Endothelial cell (in vitro differentiated cells): ENCODE measurements around the gene PLXDC1. TPM values are rescaled to one million over a fixed set of nuclear protein-coding genes. Genes with fewer than 3 reads are reported as not detected.

Experiments
- DNase-seq: peaks from one replicate; pipeline ENCODE4 v3.0.0; 2021; ENCODE audit warnings: low spot score
- H3K27ac Mint-ChIP-seq: one replicate; pipeline ENCODE4 v1.8.0; 2021; ENCODE audit warnings: mixed read lengths, inconsistent platforms; ENCODE audit not compliant: unreplicated experiment
- H3K27me3 Mint-ChIP-seq: one replicate; pipeline ENCODE4 v1.8.0; 2021; ENCODE audit warnings: mild to moderate bottlenecking, moderate library complexity, mixed read lengths, inconsistent platforms; ENCODE audit not compliant: unreplicated experiment
- H3K36me3 Mint-ChIP-seq: one replicate; pipeline ENCODE4 v1.8.0; 2021; ENCODE audit warnings: mild to moderate bottlenecking, low read depth, mixed read lengths, inconsistent platforms; ENCODE audit not compliant: unreplicated experiment
- H3K4me1 Mint-ChIP-seq: one replicate; pipeline ENCODE4 v1.8.0; 2021; ENCODE audit warnings: mild to moderate bottlenecking, mixed read lengths, inconsistent platforms; ENCODE audit not compliant: unreplicated experiment
- H3K4me3 Mint-ChIP-seq: one replicate; pipeline ENCODE4 v1.8.0; 2021; ENCODE audit warnings: mild to moderate bottlenecking, mixed read lengths, inconsistent platforms; ENCODE audit not compliant: unreplicated experiment
- H3K9me3 Mint-ChIP-seq: one replicate; pipeline ENCODE4 v1.8.0; 2021; ENCODE audit warnings: mixed read lengths, inconsistent platforms; ENCODE audit not compliant: unreplicated experiment
- CTCF ChIP-seq: fragments of 200-600 bp; sonication (generic); IDR thresholded peaks from one replicate; pipeline ENCODE4 v1.5.0; 2021; ENCODE audit warnings: antibody characterized with exemption; ENCODE audit not compliant: unreplicated experiment
- total RNA-seq: library from RNA; stranded (reverse); fragmentation: NEBNext Ultra II Directional; extraction: Animal tissue kit (Norgen Biotek cat#: 25700); gene quantifications from one replicate; pipeline ENCODE4 v1.2.1, GENCODE V29; 2021; ENCODE audit not compliant: unreplicated experiment

Gene PLXDC1
- total RNA-seq, 1 donor from 2014 or later, result 3.7 TPM

GRCh38 chr17:39195568-39196160 is 44.2 kb upstream of the PLXDC1 start:
- H3K27ac Mint-ChIP-seq, result no peak overlapping the region
- no peak for DNase-seq

GRCh38 chr17:39194985-39195524 is 43.6 kb upstream of the PLXDC1 start:
- Mint-ChIP-seq H3K4me1 (peaks cover 38% of the 10 kb centered on the region), H3K27ac (no peak overlapping the region), H3K36me3 (peaks cover 18% of the 10 kb centered on the region), H3K9me3 (no peaks in the 10 kb centered on the region), H3K27me3 (peaks cover 12% of the 10 kb centered on the region), H3K4me3 (no peak overlapping the region)
- no peak for TF ChIP-seq CTCF
- no peak for DNase-seq

More at GRCh38 chr17:39195568-39196160, 44.2 kb upstream of the PLXDC1 start:
- no peak overlapping the region for H3K4me3 Mint-ChIP-seq
- H3K27me3 Mint-ChIP-seq, result peaks cover 12% of the 10 kb centered on the region
- H3K36me3 Mint-ChIP-seq, result peaks cover 18% of the 10 kb centered on the region
- no peak for TF ChIP-seq CTCF
- peaks cover 42% of the 10 kb centered on the region for H3K4me1 Mint-ChIP-seq
- no peaks in the 10 kb centered on the region for H3K9me3 Mint-ChIP-seq

GRCh38 chr17:39194089-39194984 is 42.9 kb upstream of the PLXDC1 start:
- H3K9me3 Mint-ChIP-seq, result no peaks in the 10 kb centered on the region
- H3K4me1 Mint-ChIP-seq, result peaks cover 31% of the 10 kb centered on the region
- peaks cover 18% of the 10 kb centered on the region for H3K36me3 Mint-ChIP-seq

GRCh38 chr17:39193346-39193745 is 41.9 kb upstream of the PLXDC1 start:
- no peak for DNase-seq
- peaks cover 7% of the 10 kb centered on the region for H3K27me3 Mint-ChIP-seq
- H3K4me3 Mint-ChIP-seq, result no peak overlapping the region
- TF ChIP-seq CTCF, result no peak
- peaks cover 18% of the 10 kb centered on the region for H3K36me3 Mint-ChIP-seq
- H3K27ac Mint-ChIP-seq, result no peak overlapping the region
- peaks cover 23% of the 10 kb centered on the region for H3K4me1 Mint-ChIP-seq
- no peaks in the 10 kb centered on the region for H3K9me3 Mint-ChIP-seq

More at GRCh38 chr17:39194089-39194984, 42.9 kb upstream of the PLXDC1 start:
- DNase-seq, result peak; percentile 56
- H3K27me3 Mint-ChIP-seq, result peaks cover 7% of the 10 kb centered on the region
- peak overlapping the region; percentile 48 for H3K4me3 Mint-ChIP-seq
- peak overlapping the region; percentile 80 for H3K27ac Mint-ChIP-seq
- no peak for TF ChIP-seq CTCF
